Effector CD8-positive, alpha-beta T cell (primary cell): ENCODE results near the gene PPA1.
"Not testable (repeated sequence)": the region's sequence is repeated elsewhere in the genome, so short reads cannot be mapped to it uniquely, and the experiment has no call there.

Experiments used
- DNase-seq: peaks from one replicate; lab custom pipeline; 2025; lab: John Stamatoyannopoulos, UW

Gene PPA1

GRCh38 chr10:70212277-70212676, 21.0 kb downstream of the PPA1 start:
- DNase-seq: no peak

- no peak for DNase-seq
Measured at GRCh38 chr10:70206762-70207161, 26.5 kb downstream of the PPA1 start.

GRCh38 chr10:70201105-70201504, 32.1 kb downstream of the PPA1 start:
- DNase-seq: no peak

GRCh38 chr10:70198696-70199466, 34.3 kb downstream of the PPA1 start:
- DNase-seq: no peak

GRCh38 chr10:70197235-70197945, 35.8 kb downstream of the PPA1 start:
- DNase-seq: no peak

GRCh38 chr10:70193391-70193844, 39.8 kb downstream of the PPA1 start:
- no peak for DNase-seq

- DNase-seq: no peak
Measured at GRCh38 chr10:70192326-70192968, 40.8 kb downstream of the PPA1 start.

- DNase-seq: no peak
Measured at GRCh38 chr10:70191972-70192305, 41.3 kb downstream of the PPA1 start.

- DNase-seq: no peak
Measured at GRCh38 chr10:70191161-70191971, 41.9 kb downstream of the PPA1 start.

- no peak for DNase-seq
Measured at GRCh38 chr10:70190581-70190980, 42.6 kb downstream of the PPA1 start.

- no peak for DNase-seq
Measured at GRCh38 chr10:70190102-70190501, 43.1 kb downstream of the PPA1 start.

GRCh38 chr10:70188768-70189167, 44.5 kb downstream of the PPA1 start:
- DNase-seq: no peak

GRCh38 chr10:70186571-70186970, 46.7 kb downstream of the PPA1 start:
- DNase-seq: no peak

- no peak for DNase-seq
Measured at GRCh38 chr10:70186090-70186489, 47.1 kb downstream of the PPA1 start.

GRCh38 chr10:70183304-70183703, 49.9 kb downstream of the PPA1 start:
- no peak for DNase-seq

- DNase-seq: not testable (repeated sequence)
Measured at GRCh38 chr10:70179209-70179608, 54.0 kb downstream of the PPA1 start.

GRCh38 chr10:70178139-70178725, 55.0 kb downstream of the PPA1 start:
- DNase-seq: no peak

- DNase-seq: no peak
Measured at GRCh38 chr10:70176441-70176840, 56.8 kb downstream of the PPA1 start.

GRCh38 chr10:70175516-70175915, 57.7 kb downstream of the PPA1 start:
- no peak for DNase-seq

- DNase-seq: no peak
Measured at GRCh38 chr10:70174058-70174741, 59.0 kb downstream of the PPA1 start.
